NT2/D1 (cell line): ENCODE data around the gene ALG12.

Experiments
- DNase-seq: peaks from one replicate; pipeline ENCODE4 v3.0.0-alpha.2; 2011; ENCODE audit warnings: low read depth, low spot score
- H3K27me3 ChIP-seq: 2 replicates; pipeline ENCODE4 v1.6.0; 2011; ENCODE audit warnings: mild to moderate bottlenecking; ENCODE audit not compliant: insufficient read length, insufficient read depth
- H3K36me3 ChIP-seq: 2 replicates; pipeline ENCODE4 v1.6.1; 2011; ENCODE audit warnings: mild to moderate bottlenecking, low read length, mixed read lengths; ENCODE audit not compliant: insufficient read depth, insufficient read length
- H3K4me1 ChIP-seq: 2 replicates; pipeline ENCODE4 v1.5.1; 2011; ENCODE audit not compliant: insufficient read depth, insufficient read length
- H3K4me3 ChIP-seq: 2 replicates; pipeline ENCODE4 v1.5.1; 2011; ENCODE audit warnings: low read depth; ENCODE audit not compliant: insufficient read length
- H3K9ac ChIP-seq: 2 replicates; pipeline ENCODE4 v1.6.0; 2011; ENCODE audit warnings: low read depth; ENCODE audit not compliant: insufficient read length
- H3K9me3 ChIP-seq: 2 replicates; pipeline ENCODE4 v1.5.1; 2011; ENCODE audit warnings: mild to moderate bottlenecking, low read length; ENCODE audit not compliant: insufficient read depth
- SUZ12 ChIP-seq: IDR thresholded peaks from 2 replicates; pipeline ENCODE4 v1.6.1; 2011; ENCODE audit not compliant: insufficient read length, insufficient read depth; ENCODE audit errors: extremely low read depth
- YY1 ChIP-seq: IDR thresholded peaks from 2 replicates; pipeline ENCODE4 v1.6.1; 2011; ENCODE audit not compliant: insufficient read length, insufficient read depth
- ZNF274 ChIP-seq: IDR thresholded peaks from 2 replicates; pipeline ENCODE4 v1.6.1; 2011; ENCODE audit warnings: mild to moderate bottlenecking, low read depth, low read length

The ALG12 gene

DNA sequence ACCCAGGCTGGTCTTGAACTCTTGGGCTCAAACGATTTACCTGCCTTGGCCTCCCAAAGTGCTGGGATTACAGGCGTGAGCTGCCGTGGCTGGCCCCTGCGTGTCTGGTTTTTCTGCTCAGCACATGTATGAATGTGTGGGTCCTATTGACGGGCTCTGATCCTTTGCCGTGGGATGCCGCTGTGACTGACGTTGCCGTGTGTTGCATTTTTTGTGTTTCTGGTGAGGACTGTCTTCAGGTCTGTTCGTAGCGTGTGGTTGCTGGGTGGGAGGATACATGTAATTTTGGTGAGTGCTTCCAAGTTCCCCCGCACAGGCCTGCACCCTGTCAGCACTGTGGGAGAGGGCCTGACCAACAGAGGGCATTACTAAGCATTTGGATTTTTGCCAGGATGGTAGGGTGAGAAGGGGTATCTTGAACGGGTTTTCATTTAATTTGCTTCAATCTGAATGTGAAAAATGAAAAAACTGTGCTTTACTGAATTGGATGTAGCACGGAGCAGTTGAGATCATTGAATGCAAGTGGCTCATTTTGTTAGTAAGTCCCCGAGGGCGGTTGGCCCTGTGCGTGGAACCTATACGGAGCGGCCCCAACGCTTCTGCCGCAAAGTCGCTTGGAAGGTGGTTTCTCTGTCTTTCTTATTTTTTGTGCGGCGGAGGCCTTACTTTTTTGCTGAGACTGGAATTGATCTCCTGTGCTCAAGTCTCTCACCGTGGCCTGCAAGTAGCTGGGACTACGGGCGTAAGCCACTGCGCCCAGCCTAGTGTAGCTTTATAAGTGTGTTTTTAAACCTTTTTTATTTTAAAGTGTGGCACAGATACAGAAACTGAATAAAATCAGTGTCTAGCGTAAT is 56.4 kb downstream of the ALG12 start:
- H3K4me1 ChIP-seq: peaks cover 4% of the 10 kb centered on the region

DNA sequence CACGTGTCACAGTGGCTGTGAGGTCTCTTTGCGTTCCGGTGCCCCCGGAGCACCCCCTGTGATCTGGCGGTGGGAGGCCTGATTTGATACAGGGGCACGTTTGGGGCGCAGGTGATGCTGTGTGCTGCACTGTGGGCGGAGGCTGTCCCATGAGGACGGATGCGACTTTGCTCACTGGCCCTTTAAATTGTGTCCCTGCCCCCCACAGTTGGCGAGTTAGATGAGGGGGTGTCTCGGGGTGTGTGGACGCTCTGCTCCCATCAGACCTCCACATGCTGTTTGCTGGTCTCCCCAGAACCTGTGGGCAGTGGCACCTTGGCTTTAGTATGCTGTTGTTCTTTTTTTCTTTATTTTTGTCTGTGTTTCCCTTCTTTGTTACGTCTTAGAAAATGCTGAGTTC is 59.4 kb downstream of the ALG12 start:
- Histone ChIP-seq H3K27me3 (no peaks in the 10 kb centered on the region), H3K4me3 (no peak overlapping the region), H3K4me1 (peaks cover 6% of the 10 kb centered on the region), H3K9ac (no peak overlapping the region), H3K9me3 (no peaks in the 10 kb centered on the region), H3K36me3 (peaks cover 15% of the 10 kb centered on the region)
- no peak for DNase-seq
- TF ChIP-seq YY1 (no peak), ZNF274 (no peak), SUZ12 (no peak)

More for the DNA sequence above, 56.4 kb downstream of the ALG12 start:
- Histone ChIP-seq H3K9me3 (peaks cover 6% of the 10 kb centered on the region; the same call in 1 of the 2 replicates), H3K27me3 (no peaks in the 10 kb centered on the region), H3K36me3 (peaks cover 11% of the 10 kb centered on the region), H3K9ac (no peak overlapping the region), H3K4me3 (no peak overlapping the region)
- TF ChIP-seq ZNF274 (no peak), YY1 (no peak), SUZ12 (no peak)
- no peak for DNase-seq

DNA sequence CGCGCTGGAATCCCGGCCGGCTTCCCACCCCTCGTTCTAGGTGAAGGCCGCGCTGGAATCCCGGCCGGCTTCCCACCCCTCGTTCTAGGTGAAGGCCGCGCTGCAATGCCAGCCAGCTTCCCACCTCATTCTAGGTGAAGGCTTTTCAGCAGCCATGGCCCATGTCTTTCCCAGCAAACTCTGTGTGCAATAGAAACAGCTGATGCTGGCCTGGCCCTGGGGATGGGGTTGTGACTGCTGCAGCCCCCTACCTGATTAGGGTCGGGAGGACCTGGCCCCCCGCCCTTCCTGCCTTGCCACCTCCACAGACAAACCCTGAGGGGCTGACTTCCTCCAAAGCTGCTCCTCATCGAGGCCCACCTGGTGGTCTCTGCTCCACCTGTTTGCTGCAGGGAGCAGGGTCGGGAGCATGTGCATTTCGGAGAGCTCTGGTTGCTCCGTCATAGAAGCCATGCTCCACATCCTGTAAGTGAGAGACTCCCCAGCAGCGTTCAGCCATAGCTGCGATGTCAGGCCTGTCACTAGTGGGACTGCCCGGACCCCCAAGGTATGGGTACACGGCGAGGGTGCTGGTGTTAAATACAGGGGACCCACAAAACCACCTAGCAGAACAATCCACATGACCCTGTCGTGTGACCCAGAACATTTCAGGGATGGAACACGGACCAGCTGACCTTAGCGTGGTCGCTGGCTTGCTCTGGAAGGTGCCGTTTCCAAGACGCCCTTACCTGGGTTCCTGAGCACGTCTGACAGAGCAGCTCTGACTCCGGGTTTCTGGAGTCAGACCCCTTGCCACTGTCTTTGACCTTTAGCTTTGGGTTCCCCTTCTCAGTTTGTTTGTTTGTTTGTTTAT is 61.2 kb downstream of the ALG12 start:
- H3K9ac ChIP-seq: peak overlapping the region; percentile 21
- TF ChIP-seq YY1 (no peak), ZNF274 (no peak), SUZ12 (no peak)
- H3K4me3 ChIP-seq: no peak overlapping the region
- H3K4me1 ChIP-seq: peaks cover 6% of the 10 kb centered on the region
- no peak for DNase-seq
- H3K9me3 ChIP-seq: no peaks in the 10 kb centered on the region
- H3K36me3 ChIP-seq: peaks cover 15% of the 10 kb centered on the region
- H3K27me3 ChIP-seq: peaks cover 13% of the 10 kb centered on the region

DNA sequence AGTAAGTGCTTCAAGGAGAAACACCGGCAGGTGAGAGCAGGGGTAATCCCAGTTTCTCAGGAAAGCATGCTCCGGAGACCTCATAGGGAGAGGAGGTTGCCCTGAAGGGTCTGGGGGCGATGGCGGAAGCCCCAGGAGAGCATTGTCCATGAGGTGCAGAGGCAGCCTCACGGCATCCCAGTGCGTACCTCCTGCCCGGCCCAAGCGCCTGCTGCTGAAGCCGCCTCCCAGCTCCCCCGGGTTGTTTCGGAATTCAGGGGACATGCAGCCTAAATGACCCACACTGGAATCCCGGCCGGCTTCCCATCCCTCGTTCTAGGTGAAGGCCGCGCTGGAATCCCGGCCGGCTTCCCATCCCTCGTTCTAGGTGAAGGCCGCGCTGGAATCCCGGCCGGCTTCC is 61.9 kb downstream of the ALG12 start:
- Histone ChIP-seq H3K9me3 (no peaks in the 10 kb centered on the region), H3K36me3 (peaks cover 15% of the 10 kb centered on the region), H3K9ac (no peak overlapping the region), H3K27me3 (peaks cover 19% of the 10 kb centered on the region), H3K4me3 (no peak overlapping the region), H3K4me1 (peaks cover 3% of the 10 kb centered on the region)
- no peak for DNase-seq
- no peak for TF ChIP-seq ZNF274
- no peak for TF ChIP-seq SUZ12
- TF ChIP-seq YY1: no peak

DNA sequence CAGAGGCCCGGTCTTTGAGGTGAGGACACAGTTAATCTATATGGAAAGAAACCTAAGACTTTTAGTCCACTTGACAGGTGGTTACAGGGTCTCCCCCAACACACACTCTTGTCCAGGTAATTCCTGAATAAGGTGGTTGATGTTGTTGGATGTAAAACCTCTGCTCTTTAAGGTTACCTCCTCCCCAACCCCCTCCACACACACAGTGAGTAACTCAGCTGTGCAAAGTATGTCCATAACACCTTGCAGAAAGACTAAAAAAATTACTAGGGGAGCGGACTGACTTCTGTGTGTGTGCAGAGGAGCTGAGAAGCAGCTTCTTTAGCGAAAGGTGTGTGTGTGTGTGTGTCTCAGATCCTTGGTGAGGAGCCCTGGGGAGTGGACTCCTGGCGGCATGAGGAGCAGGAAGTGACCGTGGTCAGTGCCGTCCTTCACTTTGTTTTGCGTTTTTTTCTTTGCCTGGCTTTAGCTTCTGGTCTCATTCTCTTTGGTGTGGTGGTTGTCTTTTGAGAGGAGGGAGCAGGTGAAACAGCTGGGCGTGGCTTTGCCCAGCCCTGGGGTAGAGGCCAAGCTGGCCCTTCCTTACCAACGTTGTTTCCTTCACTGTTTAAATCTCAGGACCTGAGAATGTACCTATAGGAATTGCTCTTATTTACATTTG is 62.9 kb downstream of the ALG12 start:
- Histone ChIP-seq H3K4me3 (no peak overlapping the region), H3K27me3 (peaks cover 29% of the 10 kb centered on the region), H3K9me3 (no peaks in the 10 kb centered on the region), H3K4me1 (peaks cover 3% of the 10 kb centered on the region), H3K36me3 (peaks cover 15% of the 10 kb centered on the region), H3K9ac (no peak overlapping the region)
- TF ChIP-seq ZNF274 (no peak), YY1 (no peak), SUZ12 (no peak)
- DNase-seq: no peak

DNA sequence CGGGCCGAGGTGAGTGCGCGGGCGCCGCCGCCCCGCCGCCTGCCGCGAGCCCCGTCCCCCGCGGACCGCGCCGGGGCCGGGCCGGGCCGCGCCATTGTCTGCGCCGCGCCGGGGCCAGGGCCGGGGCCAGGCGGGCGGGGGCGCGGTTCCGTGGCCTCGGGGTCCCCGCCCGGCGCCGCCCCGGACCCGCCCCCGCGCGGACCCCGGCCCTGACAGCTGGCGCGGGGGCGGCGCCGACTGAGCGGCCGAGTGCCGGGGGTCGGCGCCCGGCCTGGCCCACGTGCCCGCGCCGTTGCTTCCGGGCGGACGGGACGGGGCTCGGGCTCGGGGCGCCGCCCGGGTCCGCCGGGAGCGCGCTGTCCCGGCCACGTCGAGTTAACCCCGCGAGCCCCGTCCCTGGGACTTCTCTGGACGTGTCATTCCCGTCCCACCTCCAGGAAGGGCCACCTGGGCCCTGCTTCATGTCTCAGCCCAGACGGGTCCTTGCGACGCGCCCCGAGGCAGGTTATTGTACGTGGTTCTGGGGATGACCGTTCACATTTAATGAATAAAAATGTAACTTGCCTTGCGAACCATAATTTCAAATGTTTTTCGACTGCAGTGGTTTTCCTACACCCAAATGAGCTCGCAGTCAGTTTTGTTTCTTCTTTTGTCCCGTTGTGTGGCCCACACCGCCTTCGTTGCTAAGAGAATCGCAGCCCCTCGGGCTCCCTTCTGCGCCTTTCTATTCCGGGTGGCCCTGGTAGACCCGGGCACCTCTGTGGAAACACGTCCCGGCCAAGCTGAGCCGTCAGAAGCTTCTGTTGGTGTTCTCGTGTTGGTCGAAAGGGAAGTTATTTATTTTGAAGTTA is 64.0 kb downstream of the ALG12 start:
- Histone ChIP-seq H3K4me1 (peaks cover 3% of the 10 kb centered on the region), H3K9me3 (no peaks in the 10 kb centered on the region), H3K4me3 (peak overlapping the region; percentile 63), H3K9ac (peak overlapping the region; percentile 67), H3K36me3 (peaks cover 15% of the 10 kb centered on the region), H3K27me3 (peaks cover 40% of the 10 kb centered on the region)
- no peak for DNase-seq
- no peak for TF ChIP-seq ZNF274
- no peak for TF ChIP-seq YY1
- no peak for TF ChIP-seq SUZ12
